HG03045 (cell line): ENCODE data around the gene EHBP1L1.
A peak's percentile ranks its signal among the peaks of the same experiment; 100 is the strongest.
"Not testable (repeated sequence)": the region's sequence is repeated elsewhere in the genome, so short reads cannot be mapped to it uniquely, and the experiment has no call there.

Source experiments
- ATAC-seq: cut with Tn5 transposase; IDR thresholded peaks from one replicate; pipeline ENCODE4 v1.9.1; 2021; ENCODE audit warnings: mild to moderate bottlenecking, moderate library complexity; ENCODE audit not compliant: unreplicated experiment

The EHBP1L1 gene

DNA sequence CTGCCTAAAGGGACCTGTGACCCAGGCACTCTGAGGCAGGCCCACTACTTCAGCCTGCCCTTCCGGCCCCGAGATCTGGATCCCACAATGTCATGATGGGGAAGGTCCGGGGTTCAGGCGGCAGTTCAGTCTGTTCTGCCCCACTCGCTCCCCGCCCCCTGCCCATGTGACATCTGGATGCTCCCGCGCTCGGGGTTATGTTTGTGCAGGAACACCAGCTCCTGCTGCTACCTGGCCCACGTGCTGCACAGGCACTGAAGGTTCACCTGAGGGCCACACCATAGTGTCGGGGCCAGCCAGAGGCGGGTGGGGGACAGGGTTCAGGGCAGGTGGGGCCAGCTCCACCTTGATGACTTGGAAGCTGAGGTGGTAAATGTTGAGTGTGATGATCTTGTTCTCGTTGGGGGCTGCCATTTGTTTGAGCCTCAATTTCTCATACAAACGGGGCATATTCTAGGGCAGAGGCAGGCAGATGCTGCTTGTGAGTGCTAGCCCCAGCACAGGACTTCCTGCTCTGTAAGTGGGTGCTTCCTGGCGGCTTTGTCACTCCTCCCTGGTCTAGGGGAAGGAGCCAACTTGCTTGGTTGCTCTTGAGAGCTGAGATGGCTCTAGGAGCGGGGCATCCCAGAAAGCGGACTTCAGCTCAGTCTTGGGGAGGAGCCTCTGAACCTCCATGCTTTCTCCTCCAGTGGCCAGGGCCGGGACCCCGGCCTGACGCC, 57.7 kb downstream of the EHBP1L1 start:
- no peak for ATAC-seq

DNA sequence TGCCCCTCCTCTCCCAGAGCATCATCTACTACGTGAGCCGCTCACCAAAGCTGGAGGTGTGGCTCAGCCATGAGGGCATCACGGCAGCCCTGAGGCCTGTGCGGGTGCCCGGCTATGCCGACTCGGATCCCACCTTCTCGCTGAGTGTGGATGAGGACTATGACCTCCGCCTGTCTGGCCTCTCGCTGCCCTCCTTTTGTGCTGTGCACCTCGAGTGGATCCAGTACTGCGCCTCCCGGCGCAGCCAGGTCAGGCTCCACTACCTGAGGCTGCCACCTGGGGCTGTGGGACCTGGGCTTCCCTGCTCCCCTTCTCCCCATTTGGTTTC, 58.2 kb downstream of the EHBP1L1 start:
- no peak for ATAC-seq

DNA sequence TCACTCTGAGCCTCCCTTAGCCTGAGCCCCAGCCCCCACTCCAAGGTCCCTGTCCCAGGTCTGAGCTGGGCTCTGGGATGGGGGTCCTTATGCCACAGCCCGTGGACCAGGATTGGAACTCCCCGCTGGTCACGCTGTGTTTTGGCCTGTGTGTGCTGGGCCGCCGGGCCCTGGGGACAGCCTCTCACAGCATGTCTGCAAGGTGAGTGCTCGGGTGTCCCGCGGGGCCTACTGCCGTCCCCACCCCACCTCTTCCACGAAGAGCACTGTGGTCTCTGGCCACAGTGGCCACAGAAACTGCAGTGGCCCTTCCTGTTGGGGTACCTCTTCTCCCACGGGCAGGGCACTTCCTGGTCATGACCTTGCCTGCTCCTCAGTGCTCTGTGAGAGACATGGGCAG, 58.6 kb downstream of the EHBP1L1 start:
- no peak for ATAC-seq

DNA sequence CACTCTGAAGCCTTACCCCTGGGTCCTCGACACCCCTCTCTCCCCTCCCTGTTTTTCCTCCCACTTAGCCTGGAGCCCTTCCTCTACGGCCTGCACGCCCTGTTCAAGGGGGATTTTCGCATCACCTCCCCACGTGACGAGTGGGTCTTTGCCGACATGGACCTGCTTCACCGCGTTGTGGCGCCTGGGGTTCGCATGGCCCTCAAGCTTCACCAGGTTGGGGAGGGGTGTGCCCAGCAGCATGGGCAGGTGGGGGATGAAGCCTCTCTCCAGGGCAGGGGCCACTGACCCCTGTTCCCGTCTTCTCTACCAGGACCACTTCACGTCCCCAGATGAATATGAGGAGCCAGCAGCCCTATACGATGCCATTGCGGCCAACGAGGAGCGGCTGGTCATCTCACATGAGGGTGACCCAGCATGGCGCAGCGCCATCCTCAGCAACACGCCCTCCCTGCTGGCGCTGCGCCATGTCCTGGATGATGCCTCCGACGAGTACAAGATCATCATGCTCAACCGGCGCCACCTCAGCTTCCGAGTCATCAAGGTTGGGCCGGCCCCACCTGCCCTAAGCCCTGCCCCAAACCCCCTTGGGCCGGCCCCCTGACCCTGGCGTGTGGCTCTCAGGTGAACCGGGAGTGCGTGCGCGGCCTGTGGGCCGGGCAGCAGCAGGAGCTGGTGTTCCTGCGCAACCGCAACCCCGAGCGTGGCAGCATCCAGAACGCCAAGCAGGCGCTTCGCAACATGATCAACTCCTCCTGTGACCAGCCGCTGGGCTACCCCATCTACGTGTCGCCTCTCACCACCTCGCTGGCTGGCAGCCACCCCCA, 59.3 kb downstream of the EHBP1L1 start:
- no peak for ATAC-seq

DNA sequence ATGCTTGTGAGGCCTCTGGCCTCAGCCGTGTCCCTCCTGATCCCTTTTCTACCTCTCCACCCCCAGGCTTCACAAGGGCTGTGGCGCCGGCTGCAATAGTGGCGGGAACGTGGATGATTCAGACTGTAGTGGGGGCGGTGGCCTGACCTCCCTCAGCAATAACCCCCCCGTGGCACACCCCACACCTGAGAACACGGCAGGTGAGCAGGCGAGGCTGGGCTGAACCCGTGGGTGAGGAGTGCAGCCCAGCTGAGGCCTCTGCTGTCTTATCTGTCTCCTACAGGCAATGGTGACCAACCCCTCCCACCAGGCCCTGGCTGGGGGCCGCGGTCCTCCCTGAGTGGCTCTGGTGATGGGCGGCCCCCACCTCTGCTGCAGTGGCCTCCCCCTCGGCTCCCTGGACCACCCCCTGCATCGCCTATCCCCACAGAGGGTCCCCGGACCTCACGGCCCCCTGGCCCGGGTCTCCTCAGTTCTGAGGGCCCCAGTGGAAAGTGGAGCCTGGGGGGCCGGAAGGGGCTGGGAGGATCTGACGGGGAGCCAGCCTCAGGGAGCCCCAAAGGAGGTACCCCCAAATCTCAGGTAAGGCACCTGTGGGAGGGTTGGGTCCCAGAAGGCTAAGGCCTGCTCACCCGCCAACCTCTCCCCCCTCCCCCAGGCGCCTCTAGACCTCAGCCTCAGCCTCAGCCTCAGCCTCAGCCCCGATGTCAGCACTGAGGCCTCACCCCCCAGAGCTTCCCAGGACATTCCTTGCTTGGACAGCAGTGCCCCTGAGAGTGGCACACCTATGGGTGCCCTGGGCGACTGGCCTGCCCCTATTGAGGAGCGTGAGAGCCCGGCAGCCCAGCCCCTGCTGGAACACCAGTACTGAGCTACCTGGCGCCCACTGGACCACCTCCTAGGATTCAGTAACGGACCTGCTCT, 60.5 kb downstream of the EHBP1L1 start:
- ATAC-seq, result no peak

DNA sequence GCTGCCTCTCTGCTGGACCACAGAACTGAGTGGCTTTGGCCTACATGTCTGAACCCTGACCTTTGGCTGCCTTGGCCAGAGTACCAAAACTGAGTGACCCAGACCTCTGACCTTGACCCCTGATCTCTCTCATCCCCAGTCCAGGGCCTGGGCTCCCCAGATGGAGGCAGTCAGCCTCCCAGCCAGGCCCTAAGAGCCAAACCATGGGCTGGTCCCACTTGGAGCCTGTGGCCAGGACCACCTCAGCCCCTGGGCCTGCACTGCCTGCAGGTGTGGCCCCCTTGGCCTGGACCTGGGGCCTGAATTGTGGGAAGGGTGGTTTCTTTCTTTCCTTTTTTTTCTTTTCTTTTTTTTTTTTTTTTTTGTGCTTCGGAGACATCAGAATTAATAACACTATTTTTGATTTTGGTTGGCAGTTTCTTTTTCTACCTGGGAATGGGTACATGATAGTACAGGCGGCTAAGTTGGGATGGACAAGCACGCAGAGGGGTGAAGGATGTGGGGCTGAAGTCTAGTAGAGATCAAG, 61.2 kb downstream of the EHBP1L1 start:
- ATAC-seq, result no peak

DNA sequence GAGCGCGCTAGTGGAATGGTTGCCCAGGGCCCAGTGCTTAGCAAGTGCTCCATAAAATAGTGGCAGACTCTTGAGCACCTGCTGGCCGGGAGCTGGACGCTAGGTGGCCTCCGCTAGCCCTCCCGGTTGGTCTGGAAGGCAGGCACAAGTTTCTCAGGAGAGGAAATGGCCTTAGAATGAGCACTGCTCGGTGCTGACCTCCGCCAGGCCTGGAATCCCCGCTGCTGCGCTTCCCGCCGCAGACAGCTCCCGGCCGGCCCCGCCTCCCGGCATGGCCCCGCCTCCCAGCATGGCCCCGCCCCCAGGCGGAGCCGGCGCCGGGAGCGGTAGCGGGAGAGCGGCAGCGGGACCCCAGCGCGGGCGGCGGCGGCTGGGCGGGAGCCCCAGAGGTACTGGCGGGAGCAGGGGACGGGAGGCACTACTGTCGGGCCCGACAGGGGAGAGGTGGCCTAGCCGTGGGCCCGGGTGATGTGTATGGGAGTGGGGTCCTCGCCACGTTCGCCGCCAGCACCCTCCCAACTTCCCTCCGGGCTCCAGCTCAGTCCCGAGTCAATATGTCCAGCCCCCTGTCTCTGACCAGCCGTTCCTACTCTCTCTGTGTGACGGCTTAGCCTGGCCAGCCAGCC, 62.1 kb downstream of the EHBP1L1 start, which contains the start of gene SIPA1:
Gene SIPA1 (plus strand): TSS at position 308 of the 626 bp plus-strand sequence. CDS start 2,821 bp downstream, outside the sequence.
- peak; percentile 51 for ATAC-seq

DNA sequence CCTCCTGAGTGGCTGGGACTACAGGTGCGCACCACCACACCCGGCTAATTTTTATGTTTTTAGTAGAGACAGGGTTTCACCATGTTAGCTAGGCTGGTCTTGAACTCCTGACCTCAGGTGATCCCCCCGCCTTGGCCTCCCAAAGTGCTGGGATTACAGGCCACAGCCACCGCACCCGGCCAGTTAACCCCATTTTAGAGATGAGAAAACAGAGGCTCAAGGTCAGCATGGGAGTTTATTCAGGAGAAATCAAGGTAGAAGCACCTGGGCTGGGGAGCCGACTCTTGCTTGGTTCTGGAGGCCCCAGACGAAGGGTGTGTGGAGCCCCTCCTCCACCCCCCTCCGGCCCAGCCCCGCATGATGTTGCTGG, 63.4 kb downstream of the EHBP1L1 start:
- not testable (repeated sequence) for ATAC-seq

DNA sequence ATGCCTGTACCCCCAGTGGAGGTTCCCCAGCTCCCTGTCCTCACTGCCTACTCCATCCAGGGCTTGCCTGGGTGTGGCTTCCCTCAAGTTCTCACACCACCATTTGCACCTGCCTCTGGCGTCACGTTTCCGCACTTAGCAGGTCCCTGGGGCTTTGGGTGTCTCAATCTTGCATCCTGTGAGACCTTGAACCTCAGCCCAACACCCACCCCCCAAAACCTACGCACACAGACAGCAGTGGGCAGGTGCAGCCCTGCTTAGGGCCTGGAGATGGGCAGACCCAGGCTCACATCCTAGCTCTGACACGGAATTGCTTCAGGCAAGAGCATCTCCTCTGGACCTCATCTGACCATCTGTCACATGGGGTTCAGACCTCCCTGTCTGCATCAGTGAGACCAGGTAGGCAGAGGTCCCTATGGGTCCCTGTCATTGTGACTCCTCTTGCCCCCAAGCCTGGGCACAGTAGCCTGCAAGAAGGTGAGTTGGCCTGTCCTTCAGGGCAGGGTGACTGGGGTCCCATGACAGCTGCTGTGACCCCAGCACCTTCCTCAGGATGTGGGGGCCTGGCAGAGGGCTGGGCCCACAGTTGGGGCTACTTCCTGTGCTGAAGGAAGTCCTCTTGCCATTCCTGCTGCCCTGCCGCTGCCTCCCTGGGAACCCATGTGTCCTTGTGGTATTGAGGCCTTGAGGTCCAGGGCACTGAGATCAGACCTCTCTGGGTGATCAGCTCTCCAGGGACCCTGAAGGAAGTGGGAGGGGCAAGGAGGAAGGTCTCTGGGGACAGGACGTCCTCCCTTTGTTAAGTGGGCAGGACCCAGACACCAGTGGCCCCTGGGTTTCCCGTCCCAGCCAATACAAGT, 64.0 kb downstream of the EHBP1L1 start:
- no peak for ATAC-seq

DNA sequence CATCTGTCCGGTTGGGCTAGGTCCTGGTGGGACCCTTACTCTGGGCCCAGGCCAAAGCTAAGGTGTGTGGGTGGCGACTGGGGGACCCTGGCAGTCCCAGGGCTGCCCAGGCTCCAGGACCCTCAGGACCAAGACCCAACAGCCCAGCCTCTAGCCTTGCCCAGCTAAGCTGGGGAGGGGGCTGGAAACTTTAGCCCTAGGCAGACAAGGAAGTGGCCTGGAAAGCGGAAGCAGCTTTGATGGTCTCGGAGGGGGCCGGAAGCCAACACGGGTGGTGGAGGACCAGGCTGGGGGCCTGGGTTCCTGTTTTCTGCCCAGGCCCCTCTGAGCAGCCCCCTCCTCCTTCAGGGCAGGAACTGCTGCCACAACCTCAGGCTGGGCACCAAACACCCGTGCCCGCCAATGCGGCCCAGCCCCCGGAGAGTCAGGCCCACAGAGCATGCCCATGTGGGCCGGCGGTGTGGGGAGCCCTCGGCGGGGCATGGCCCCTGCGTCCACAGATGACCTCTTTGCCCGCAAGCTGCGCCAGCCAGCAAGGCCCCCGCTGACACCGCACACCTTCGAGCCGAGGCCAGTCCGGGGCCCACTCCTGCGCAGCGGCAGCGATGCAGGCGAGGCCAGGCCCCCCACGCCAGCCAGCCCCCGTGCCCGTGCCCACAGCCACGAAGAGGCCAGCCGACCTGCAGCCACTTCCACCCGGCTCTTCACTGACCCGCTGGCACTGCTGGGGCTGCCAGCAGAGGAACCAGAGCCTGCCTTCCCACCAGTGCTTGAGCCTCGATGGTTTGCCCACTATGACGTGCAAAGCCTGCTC, 64.8 kb downstream of the EHBP1L1 start:
- no peak for ATAC-seq

DNA sequence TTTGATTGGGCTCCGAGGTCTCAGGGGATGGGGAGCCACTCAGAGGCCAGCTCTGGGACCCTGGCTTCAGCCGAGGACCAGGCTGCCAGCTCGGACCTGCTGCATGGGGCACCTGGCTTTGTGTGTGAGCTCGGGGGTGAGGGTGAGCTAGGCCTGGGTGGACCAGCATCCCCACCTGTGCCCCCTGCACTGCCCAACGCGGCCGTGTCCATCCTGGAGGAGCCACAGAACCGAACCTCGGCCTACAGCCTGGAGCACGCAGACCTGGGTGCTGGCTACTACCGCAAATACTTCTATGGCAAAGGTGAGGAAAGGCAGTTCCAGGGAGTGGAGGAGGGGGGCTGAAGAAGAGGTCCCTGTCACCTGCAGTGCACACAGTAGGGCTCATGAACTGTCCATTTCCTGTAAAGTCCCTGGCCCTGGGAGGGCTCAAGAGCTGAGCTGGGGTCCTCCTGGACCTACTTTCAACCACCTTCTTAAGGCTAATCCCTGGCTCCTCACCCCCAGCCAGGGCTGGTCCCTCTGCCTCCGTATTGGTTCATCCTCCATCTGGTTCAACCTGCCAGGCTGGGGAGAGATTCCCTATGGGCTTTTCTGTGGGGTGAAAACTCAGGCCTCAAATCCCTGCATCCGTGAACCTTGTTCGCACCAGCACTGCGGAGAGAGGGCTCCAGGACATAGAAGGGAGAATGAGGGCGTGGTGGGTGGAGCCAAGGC, 65.6 kb downstream of the EHBP1L1 start:
- no peak for ATAC-seq
